IMR-90 (cell line): Measurements from ENCODE around the gene GATA6. TPM values are rescaled to one million over a fixed set of nuclear protein-coding genes. Genes with fewer than 3 reads are reported as not detected.
A peak's percentile ranks its signal among the peaks of the same experiment; 100 is the strongest.

ENCODE experiments used
- ATAC-seq: fragments of 200-7000 bp; cut with Tn5 transposase; 2 replicates; pipeline ENCODE4 v1.9.1; 2020; ENCODE audit warnings: low read depth, mild to moderate bottlenecking, moderate library complexity
- BruUV-seq: library from RNA; stranded (reverse); fragments of 400-500 nt; replicated peaks from 2 replicates; lab custom pipeline; 2021; lab: Mats Ljungman, UMichigan
- CTCF ChIA-PET: fragments of 300-600 bp; formaldehyde crosslinking; extraction: SDS; loops from one replicate; lab custom pipeline; 2021; ENCODE audit warnings: antibody characterized with exemption; lab: Yijun Ruan, JAX
- POLR2A ChIA-PET: fragments of 300-600 bp; sonication (Branson Sonifier 250); formaldehyde crosslinking; loops from one replicate; lab custom pipeline; 2022; ENCODE audit warnings: antibody characterized with exemption; ENCODE audit not compliant: unreplicated experiment; lab: Charles Lee
- DNase-seq: peaks from one replicate; pipeline ENCODE4 v3.0.0; 2013
- H2AFZ ChIP-seq: replicated peaks from 2 replicates; pipeline ENCODE3; 2013; ENCODE audit warnings: low read length, mild to moderate bottlenecking; ENCODE audit not compliant: poor library complexity
- H2AK5ac ChIP-seq: 2 replicates; pipeline ENCODE4 v1.6.1; 2013; ENCODE audit warnings: low read depth, low read length, inconsistent platforms
- H2AK9ac ChIP-seq: replicated peaks from 2 replicates; pipeline ENCODE3; 2013; ENCODE audit warnings: mild to moderate bottlenecking, low read depth, low read length, moderate library complexity; ENCODE audit not compliant: poor library complexity
- H2BK120ac ChIP-seq: 2 replicates; pipeline ENCODE4 v1.6.1; 2013; ENCODE audit warnings: low read depth, low read length, inconsistent platforms
- H2BK15ac ChIP-seq: 3 replicates; pipeline ENCODE4 v1.6.1; 2013; ENCODE audit warnings: low read depth, low read length, inconsistent platforms
- H2BK20ac ChIP-seq: 2 replicates; pipeline ENCODE4 v1.6.1; 2013; ENCODE audit warnings: low read depth, mild to moderate bottlenecking, inconsistent platforms, low read length, moderate library complexity
- H2BK5ac ChIP-seq: 2 replicates; pipeline ENCODE4 v1.6.1; 2013; ENCODE audit warnings: mild to moderate bottlenecking, low read depth, low read length, inconsistent platforms; ENCODE audit not compliant: poor library complexity, severe bottlenecking
- H3K14ac ChIP-seq: replicated peaks from 2 replicates; pipeline ENCODE4 v1.6.1; 2013; ENCODE audit warnings: low read depth, low read length, inconsistent platforms
- H3K18ac ChIP-seq: 2 replicates; pipeline ENCODE4 v1.6.1; 2013; ENCODE audit warnings: low read depth, low read length, control low read depth
- H3K23ac ChIP-seq: 2 replicates; pipeline ENCODE4 v1.6.1; 2013; ENCODE audit warnings: low read depth, low read length, inconsistent platforms
- H3K27ac ChIP-seq: 2 replicates; pipeline ENCODE4 v1.5.1; 2013; ENCODE audit warnings: mild to moderate bottlenecking, control low read depth, low read length; ENCODE audit not compliant: insufficient read depth
- H3K27me3 ChIP-seq: 2 replicates; pipeline ENCODE4 v1.6.1; 2013; ENCODE audit warnings: low read length; ENCODE audit not compliant: control insufficient read depth, insufficient read depth
- H3K36me3 ChIP-seq: 2 replicates; pipeline ENCODE4 v1.6.1; 2013; ENCODE audit warnings: low read length, mixed read lengths; ENCODE audit not compliant: control insufficient read depth, insufficient read depth
- H3K4ac ChIP-seq: 2 replicates; pipeline ENCODE4 v1.6.1; 2013; ENCODE audit warnings: low read depth, low read length, inconsistent platforms
- H3K4me1 ChIP-seq: 2 replicates; pipeline ENCODE4 v1.6.1; 2013; ENCODE audit warnings: low read length, mixed read lengths; ENCODE audit not compliant: control insufficient read depth, insufficient read depth
- H3K4me2 ChIP-seq: 2 replicates; pipeline ENCODE4 v1.6.1; 2013; ENCODE audit warnings: low read depth, mild to moderate bottlenecking, control low read depth, low read length, moderate library complexity
- H3K4me3 ChIP-seq: 2 replicates; pipeline ENCODE4 v1.5.1; 2013; ENCODE audit warnings: low read depth, mild to moderate bottlenecking, control low read depth, low read length, moderate library complexity; ENCODE audit not compliant: insufficient read depth
- H3K56ac ChIP-seq: 2 replicates; pipeline ENCODE4 v1.6.1; 2013; ENCODE audit warnings: low read length, inconsistent platforms; ENCODE audit not compliant: insufficient read depth; ENCODE audit errors: extremely low read depth
- H3K79me1 ChIP-seq, 2 experiments: 2 replicates each; pipeline ENCODE4 v1.6.1; 2013; ENCODE audit warnings: low read length in 2 of 2, inconsistent platforms in 1 of 2, low read depth in 1 of 2
- H3K9ac ChIP-seq: 2 replicates; pipeline ENCODE4 v1.6.1; 2013; ENCODE audit warnings: low read depth, low read length, control low read depth
- H3K9me1 ChIP-seq: 2 replicates; pipeline ENCODE4 v1.6.1; 2013; ENCODE audit warnings: low read length, inconsistent platforms; ENCODE audit not compliant: insufficient read depth
- H3K9me3 ChIP-seq: 2 replicates; pipeline ENCODE4 v1.6.1; 2013; ENCODE audit warnings: low read length; ENCODE audit not compliant: control insufficient read depth, insufficient read depth
- H4K20me1 ChIP-seq: 2 replicates; pipeline ENCODE4 v1.6.1; 2013; ENCODE audit warnings: low read length, inconsistent platforms; ENCODE audit not compliant: insufficient read depth
- H4K5ac ChIP-seq: 2 replicates; pipeline ENCODE4 v1.6.1; 2013; ENCODE audit warnings: mild to moderate bottlenecking, low read depth, low read length, control low read depth
- H4K8ac ChIP-seq, 2 experiments: 2 replicates each; pipeline ENCODE4 v1.6.1; 2013; ENCODE audit warnings: low read depth in 2 of 2, low read length in 2 of 2, control low read depth in 1 of 2, inconsistent platforms in 1 of 2
- H4K91ac ChIP-seq: 2 replicates; pipeline ENCODE4 v1.6.1; 2013; ENCODE audit warnings: low read depth, low read length, inconsistent platforms; ENCODE audit not compliant: insufficient read depth
- BHLHE40 ChIP-seq: fragments of 150-350 bp; IDR thresholded peaks from 2 replicates; pipeline ENCODE4 v1.6.1; 2016; ENCODE audit warnings: mild to moderate bottlenecking, low read depth, low read length
- CEBPB ChIP-seq: IDR thresholded peaks from 2 replicates; pipeline ENCODE4 v1.6.1; 2012; ENCODE audit warnings: low read depth, low read length, improper control_type of control experiment
- FOS ChIP-seq: fragments of 150-350 bp; IDR thresholded peaks from 2 replicates; pipeline ENCODE4 v1.6.1; 2016; ENCODE audit warnings: low read depth, low read length
- MAFK ChIP-seq: IDR thresholded peaks from 2 replicates; pipeline ENCODE4 v1.6.1; 2012; ENCODE audit warnings: low read depth, low read length, improper control_type of control experiment
- MAZ ChIP-seq: IDR thresholded peaks from 2 replicates; pipeline ENCODE4 v1.6.1; 2012; ENCODE audit warnings: low read depth, mild to moderate bottlenecking, low read length, improper control_type of control experiment, moderate library complexity, borderline replicate concordance
- NFE2L2 ChIP-seq: fragments of 150-350 bp; IDR thresholded peaks from 2 replicates; pipeline ENCODE4 v1.6.1; 2016; ENCODE audit warnings: low read depth, mild to moderate bottlenecking, low read length
- POLR2A ChIP-seq: IDR thresholded peaks from 2 replicates; pipeline ENCODE4 v1.6.1; 2012; ENCODE audit warnings: mild to moderate bottlenecking, low read depth, low read length
- RCOR1 ChIP-seq: IDR thresholded peaks from 2 replicates; pipeline ENCODE4 v1.6.1; 2012; ENCODE audit warnings: mild to moderate bottlenecking, low read length, improper control_type of control experiment; ENCODE audit not compliant: insufficient replicate concordance
- SMC3 ChIP-seq: fragments of 150-350 bp; IDR thresholded peaks from 2 replicates; pipeline ENCODE4 v1.6.1; 2016; ENCODE audit warnings: low read depth, mild to moderate bottlenecking, antibody characterized with exemption, low read length, moderate library complexity
- WGBS, 2 experiments: methylation state at CpG; one replicate each; pipeline versions ENCODE4 v1.1.5 to v1.1.7; 2013; ENCODE audit warnings: missing lambda C conversion rate in 2 of 2; ENCODE audit not compliant: insufficient read length in 1 of 2; ENCODE audit errors: extremely low coverage in 2 of 2; 5-methylcytosine and 5-hydroxymethylcytosine counted together
- dilution Hi-C: fragments of 300-500 bp; cut with HindIII; formaldehyde crosslinking; loops from one replicate; pipeline ENCODE4 v1.14.3; 2018; ENCODE audit warnings: low sequenced_read_pairs; ENCODE audit not compliant: unreplicated experiment
- in situ Hi-C: fragments of 300-500 bp; cut with MboI; formaldehyde crosslinking; loops from 3 replicates; pipeline ENCODE4 v1.14.3; 2019; ENCODE audit warnings: low sequenced_read_pairs, inconsistent platforms, mixed read lengths
- intact Hi-C: fragments of 100-400 bp; cut with micrococcal nuclease; formaldehyde crosslinking; loops from 2 replicates; pipeline ENCODE4 v1.10.0; 2022
- polyA plus RNA-seq, 3 experiments: library from polyadenylated mRNA; depleted of rRNA; stranded (reverse); fragments of >200 nt; gene quantifications; 2 replicates each; pipeline ENCODE4 v1.2.3, GENCODE V29; 2012; ENCODE audit warnings: low replicate concordance in 1 of 3
- total RNA-seq: library from RNA; depleted of rRNA; stranded (reverse); fragments of >200 nt; gene quantifications from 2 replicates; pipeline ENCODE4 v1.2.3, GENCODE V29; 2012
- TF ChIP-seq, protein P1 (sequence below): conservative IDR thresholded peaks from 2 replicates; pipeline ENCODE4 v1.5.1; 2012; ENCODE audit warnings: mild to moderate bottlenecking, low read depth, low read length, improper control_type of control experiment

The GATA6 gene
- total and polyA plus RNA-seq, 2 of the 4 experiments (the other 2 are of a cell fraction) = 2.5 to 4.0 TPM

DNA sequence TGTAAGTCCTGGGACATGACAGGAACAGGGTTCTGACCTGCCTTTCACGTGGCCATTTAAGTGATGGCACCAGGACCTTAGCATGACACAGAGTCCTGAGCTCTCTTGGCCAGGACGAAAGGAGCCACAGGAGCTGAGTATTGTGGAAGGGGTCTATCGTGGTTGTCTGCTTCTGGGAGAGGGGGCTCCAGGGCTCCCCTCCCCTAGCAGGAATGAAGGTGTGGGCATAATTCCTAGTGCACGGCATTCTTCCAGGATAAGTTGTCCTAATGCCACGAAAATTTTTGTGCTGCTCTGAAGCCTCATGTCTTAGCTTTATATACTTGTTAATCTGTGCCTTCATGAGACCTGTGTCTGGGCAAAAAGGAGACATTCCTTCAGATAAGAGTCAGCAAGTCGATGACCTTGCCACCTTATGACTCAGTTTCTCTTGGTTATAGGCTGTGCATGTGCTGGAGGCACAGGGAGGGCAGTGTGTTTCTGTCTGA is 17.1 kb downstream of the GATA6 start:
- TF ChIP-seq POLR2A (no peak), MAFK (no peak), SMC3 (no peak), FOS (no peak), MAZ (no peak), CEBPB (no peak), BHLHE40 (no peak), RCOR1 (no peak), NFE2L2 (no peak)
- TF ChIP-seq, protein P1, sequence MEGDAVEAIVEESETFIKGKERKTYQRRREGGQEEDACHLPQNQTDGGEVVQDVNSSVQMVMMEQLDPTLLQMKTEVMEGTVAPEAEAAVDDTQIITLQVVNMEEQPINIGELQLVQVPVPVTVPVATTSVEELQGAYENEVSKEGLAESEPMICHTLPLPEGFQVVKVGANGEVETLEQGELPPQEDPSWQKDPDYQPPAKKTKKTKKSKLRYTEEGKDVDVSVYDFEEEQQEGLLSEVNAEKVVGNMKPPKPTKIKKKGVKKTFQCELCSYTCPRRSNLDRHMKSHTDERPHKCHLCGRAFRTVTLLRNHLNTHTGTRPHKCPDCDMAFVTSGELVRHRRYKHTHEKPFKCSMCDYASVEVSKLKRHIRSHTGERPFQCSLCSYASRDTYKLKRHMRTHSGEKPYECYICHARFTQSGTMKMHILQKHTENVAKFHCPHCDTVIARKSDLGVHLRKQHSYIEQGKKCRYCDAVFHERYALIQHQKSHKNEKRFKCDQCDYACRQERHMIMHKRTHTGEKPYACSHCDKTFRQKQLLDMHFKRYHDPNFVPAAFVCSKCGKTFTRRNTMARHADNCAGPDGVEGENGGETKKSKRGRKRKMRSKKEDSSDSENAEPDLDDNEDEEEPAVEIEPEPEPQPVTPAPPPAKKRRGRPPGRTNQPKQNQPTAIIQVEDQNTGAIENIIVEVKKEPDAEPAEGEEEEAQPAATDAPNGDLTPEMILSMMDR = no peak
- no CpG with 5 or more reads among the region's 6 CpGs for WGBS, 2 experiments
- Histone ChIP-seq H3K9me1 (peaks cover 15% of the 10 kb centered on the region), H4K5ac (no peak overlapping the region), H2BK15ac (no peak overlapping the region), H2AFZ (peak overlapping the region; percentile 26), H3K9me3 (no peaks in the 10 kb centered on the region), H3K14ac (0 out of 2 replicates have a peak overlapping the region, but pooled peaks have one; percentile 46), H4K91ac (no peak overlapping the region; the same call in none of the 2 replicates), H3K27me3 (no peaks in the 10 kb centered on the region), H3K79me1 (peaks cover 14 to 20% of the 10 kb centered on the region in 2 experiments; a peak in 3 of 4 replicates), H2AK9ac (no peak overlapping the region), H2BK120ac (no peak overlapping the region; the same call in none of the 2 replicates), H3K23ac (peak overlapping the region; percentile 28; the same call in 1 of the 2 replicates), H3K4me2 (no peak overlapping the region), H3K27ac (no peak overlapping the region), H3K4ac (peak overlapping the region; percentile 54), H3K4me1 (peaks cover 13% of the 10 kb centered on the region), H3K56ac (no peak overlapping the region), H3K9ac (no peak overlapping the region), H3K4me3 (no peak overlapping the region), H4K8ac (no peak overlapping the region; a peak in 1 of 4 replicates), H3K18ac (no peak overlapping the region), H2BK5ac (no peak overlapping the region), H2AK5ac (no peak overlapping the region), H3K36me3 (peaks cover 24% of the 10 kb centered on the region), H2BK20ac (no peak overlapping the region), H4K20me1 (no peaks in the 10 kb centered on the region)
- POLR2A ChIA-PET = no interaction called here
- CTCF ChIA-PET = interaction anchor here (0.7 kb wide), 1 partner anchor 10 kb away, joined by 3 read pairs; no protein-coding TSS in a partner anchor
- no TSS peak for BruUV-seq
- in situ Hi-C loops = no loop called here
- intact Hi-C loops = no loop called here
- no peak for ATAC-seq
- DNase-seq = no peak
- dilution Hi-C loops = no loop called here
